HG02973 (cell line): ENCODE measurements around the gene LNPEP.
"Not testable (repeated sequence)": the region's sequence is repeated elsewhere in the genome, so short reads cannot be mapped to it uniquely, and the experiment has no call there.

Experiments
- ATAC-seq: cut with Tn5 transposase; IDR thresholded peaks from one replicate; pipeline ENCODE4 v1.9.1; 2021; ENCODE audit warnings: moderate library complexity; ENCODE audit not compliant: unreplicated experiment

The LNPEP gene

DNA sequence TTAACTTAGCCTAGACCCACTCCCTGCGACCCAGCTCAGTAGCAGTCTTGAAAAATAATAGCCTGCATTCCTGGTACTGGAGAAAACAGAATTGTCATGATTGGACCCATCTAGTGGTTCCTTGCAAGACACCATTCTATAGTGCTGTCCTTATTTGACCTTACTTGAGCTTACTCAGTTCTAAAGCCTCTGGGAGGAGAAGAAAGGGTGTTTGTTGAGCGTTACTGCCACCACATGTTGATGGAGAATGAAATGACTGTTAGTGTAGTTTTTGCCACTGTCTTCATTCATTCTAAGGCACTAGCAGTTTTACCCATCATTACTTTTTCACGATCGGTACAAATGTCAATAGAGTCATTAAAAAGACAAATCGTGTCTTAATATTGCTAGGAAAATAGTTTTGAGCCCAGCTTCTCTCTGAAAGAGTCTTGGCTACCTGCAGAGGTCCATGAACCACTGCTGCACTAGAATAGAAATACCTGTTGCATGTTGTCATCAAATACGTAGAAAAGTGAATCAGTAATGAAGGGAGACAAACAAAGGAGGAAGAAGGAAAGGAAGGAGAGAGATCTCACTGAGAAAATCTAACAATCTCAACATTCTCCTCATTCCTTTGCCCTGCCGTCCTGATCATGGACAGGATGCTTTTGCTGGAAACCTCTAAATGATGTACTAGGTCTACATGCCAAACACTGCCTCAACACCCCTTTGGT lies 110.5 kb downstream of the LNPEP start:
- no peak for ATAC-seq

DNA sequence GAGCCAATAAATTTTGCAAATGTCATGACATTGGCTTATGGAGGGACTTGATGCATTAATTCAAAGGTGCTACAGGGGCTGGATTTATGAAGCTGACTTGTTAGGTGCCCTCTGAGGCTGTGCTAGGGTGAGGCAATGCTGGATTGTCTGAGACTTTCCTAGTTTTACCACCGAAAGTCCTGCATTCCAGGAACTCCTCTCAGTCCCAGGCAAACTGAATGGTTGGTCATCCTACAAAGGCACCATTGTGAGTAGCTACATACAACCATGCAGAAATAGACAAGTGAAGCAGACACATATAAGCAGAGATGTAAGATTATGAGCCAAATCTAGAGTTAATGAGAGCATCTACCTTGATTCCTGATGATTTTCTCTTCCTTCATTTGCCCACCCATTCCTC lies 111.2 kb downstream of the LNPEP start:
- ATAC-seq: no peak

DNA sequence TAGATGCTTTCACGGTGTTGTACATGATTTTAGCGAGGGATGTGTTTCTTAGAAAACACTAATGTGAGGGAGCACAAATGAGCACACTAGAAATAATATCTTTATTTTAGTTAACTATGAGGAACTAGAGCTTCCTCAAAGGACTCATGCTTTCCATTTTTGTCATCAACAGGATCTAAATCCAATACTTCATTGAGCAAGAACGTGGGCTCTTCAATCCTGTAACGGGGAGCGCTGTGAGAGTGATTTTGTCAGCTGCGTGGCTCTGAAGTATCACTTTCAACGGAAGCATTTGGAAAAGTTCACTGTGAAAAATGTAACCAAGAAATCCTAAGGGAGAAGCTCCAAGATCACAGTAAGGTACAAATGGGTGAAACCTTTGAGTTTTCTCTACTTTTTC lies 113.3 kb downstream of the LNPEP start:
- ATAC-seq: no peak

DNA sequence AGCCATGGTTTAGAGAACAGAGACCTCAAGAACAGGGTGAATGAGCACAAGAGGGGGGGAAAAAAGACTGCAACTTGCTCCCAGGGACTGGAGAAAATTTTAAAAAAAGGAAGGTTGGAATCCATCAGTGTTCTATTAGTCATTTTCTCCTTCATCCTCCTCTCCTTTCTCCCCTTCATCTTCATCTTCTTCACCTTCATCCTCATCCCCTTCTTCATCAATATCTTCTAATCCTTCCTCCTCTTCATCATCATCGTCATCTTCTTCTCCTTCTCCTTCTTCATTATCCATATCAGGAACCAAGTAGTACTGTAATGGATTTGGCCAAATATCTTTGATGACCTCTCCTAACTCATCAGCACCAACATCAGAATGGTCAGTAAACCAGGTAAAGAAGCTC lies 120.4 kb downstream of the LNPEP start:
- ATAC-seq: no peak

DNA sequence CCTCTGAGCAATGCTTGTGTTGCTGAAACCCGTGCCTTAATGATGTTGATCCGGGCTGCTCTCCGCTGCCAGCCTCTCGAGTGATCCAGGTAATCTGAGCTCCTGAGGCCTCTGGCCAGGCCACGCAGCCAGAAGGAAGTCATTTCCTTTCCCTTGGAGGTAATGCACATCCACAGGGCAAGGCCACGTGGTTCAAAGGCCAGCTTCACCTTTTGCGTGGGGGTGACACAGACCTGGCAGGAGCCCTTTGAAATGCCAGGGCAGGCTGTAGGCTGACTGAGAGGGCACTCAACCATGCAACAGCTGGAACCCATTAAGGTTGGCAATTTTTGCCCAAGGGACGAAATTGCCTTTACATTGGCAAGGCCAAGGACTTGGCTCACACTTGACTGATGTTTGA lies 126.2 kb downstream of the LNPEP start:
- ATAC-seq: no peak

DNA sequence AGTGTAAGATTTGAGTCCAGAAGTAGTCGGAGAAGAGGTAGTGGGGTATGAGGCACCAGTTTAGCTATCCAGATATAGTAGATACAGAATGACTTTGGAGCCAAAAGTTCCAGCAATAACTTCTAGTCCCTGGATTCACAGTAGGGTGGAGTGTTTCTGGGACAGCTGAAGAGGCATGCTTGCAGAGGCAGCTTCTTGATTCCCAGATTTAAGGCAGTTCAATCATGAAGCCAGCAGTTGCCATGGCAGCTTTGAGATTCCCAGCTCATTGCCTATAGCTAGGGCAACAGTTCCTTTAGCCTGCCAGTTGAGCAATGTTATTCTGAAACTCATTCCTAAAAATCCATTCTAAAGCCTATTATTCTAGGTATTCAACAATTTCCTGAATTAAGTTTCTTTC lies 127.4 kb downstream of the LNPEP start:
- ATAC-seq: no peak

DNA sequence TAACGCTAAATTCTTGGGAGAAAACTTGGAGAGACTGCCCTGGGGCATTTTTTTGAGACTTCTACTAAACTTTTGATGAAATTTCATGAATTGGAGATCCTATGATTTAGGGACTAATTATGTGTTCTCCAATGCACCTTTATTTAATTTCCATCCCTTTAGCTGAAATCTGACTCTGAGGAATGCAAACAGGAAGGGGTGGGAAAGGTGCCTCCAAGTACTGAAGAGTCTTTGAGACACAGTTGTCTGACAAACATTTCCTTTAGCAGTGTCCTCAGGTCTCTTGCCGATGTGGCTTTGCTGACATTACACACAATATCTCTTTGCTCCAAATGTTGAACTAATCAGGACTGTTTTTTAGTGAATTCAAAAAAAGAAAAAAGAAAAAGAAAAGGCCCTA lies 129.6 kb downstream of the LNPEP start:
- no peak for ATAC-seq

DNA sequence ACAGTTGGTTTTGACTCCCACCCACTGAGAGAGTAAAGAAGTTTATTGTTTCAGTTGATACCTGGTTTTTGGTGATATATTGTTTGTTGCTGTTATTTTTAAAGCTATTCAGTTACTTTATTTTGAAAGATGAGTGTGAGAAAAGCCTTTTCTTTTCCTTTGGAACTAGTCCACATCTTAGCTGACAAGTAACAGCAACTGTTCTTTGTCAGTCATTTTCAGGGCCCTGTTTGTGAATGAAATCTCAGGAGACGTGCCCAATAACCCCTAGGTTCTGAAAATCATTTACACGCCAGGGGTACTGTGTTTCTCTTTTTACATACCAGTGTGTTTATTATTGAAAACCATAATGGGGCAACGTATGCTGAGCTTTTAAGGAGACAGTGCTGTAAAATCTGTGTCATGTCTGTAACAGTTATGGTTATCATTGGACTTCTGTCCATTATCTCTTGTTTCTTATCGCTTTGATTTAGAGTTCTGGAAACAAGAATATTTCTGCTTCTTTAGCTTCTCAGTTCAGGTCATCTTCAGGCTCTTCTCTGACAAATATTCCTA lies 131.5 kb downstream of the LNPEP start:
- no peak for ATAC-seq

DNA sequence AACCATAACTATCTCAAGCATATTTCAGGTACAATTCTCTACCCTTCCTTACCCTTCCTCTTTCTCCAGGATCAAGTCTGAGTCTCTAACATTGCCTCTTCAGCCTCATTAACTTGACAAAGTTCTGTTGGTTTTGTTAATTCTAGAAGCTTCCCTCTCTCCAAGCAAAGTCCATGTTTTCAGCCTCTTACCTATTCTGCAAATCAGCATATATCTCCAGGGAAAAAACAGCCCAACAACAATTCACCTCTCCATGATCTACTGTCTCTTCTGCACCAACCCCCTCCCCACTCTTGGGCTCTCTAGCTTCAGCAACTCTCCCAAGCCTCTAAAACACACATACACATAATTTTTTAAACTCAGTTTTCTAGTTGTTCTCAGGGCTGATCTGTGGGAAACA lies 134.4 kb downstream of the LNPEP start:
- no peak for ATAC-seq

DNA sequence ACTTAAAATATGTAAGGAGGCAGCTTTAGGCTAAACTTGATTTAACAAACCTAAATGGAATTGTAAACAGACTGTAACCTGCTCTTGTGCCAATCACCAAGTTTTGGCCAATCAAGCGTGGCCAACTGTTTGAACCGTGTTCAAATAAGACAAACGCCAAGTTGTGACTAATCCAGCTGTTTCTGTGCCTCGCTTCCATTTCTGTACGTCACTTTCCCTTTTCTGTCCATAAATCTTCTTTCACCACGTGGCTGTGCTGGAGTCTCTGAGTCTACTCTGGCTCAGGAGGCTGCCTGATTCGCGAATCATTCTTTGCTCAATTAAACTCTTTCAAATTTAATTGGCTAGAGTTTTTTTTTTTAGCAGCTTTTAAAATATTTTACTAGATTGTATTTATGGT lies 135.2 kb downstream of the LNPEP start:
- no peak for ATAC-seq

DNA sequence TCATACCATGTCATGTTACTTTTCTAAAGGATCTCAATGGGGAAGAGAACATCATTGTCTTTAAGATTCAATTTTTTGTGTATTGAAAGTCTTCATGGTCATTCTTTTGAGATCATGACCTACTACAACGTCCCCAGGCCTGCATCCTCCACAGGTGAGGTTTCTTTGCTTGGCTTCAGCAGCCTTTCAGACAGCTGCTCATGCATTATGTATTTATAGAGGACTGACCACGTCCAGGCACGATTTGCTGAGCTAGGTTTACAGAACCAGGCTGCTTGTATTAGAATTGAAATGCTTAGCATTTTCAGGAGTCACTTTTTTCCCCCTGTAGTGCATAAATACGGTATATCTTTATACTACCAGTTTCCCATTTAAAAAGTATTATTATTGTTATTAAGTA lies 136.1 kb downstream of the LNPEP start:
- no peak for ATAC-seq

DNA sequence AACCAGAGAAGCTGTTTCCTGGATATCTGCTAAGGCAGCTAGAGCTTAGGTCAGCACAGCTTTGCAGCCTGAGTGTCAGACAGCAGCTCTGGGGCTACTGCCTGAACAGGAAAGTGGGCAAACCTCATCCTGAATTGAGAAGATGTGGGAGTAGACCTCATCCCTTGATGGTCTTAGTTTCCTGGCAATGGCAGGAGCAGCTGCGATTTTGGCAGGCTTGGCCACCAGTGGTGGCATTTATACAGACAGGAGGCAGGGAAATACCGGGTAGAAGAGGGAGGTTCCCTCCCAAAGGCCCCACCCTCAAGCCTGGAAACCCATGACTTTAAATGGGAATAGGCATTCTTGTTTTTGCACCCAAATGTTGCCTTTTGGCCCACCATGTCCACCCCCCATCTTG lies 136.8 kb downstream of the LNPEP start:
- ATAC-seq: no peak

DNA sequence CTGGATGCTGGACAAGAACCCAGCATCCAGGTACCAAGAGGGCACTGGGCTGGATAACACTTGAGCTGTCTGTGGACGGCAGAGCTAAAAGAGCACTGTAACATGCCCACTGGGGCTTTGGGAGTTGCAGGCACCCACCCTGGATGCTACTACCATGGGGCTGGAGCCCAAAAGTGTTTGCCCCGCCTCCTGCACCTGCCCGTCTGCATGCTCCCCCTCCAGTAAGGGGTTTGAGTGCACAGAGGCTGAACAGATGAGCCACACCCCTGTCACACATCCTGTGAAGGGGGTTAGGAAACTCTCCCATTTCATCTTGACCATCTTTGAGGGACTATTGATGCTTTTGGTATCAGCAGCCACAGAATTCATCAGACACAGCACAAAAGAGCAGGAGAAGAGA lies 137.5 kb downstream of the LNPEP start:
- ATAC-seq: no peak

DNA sequence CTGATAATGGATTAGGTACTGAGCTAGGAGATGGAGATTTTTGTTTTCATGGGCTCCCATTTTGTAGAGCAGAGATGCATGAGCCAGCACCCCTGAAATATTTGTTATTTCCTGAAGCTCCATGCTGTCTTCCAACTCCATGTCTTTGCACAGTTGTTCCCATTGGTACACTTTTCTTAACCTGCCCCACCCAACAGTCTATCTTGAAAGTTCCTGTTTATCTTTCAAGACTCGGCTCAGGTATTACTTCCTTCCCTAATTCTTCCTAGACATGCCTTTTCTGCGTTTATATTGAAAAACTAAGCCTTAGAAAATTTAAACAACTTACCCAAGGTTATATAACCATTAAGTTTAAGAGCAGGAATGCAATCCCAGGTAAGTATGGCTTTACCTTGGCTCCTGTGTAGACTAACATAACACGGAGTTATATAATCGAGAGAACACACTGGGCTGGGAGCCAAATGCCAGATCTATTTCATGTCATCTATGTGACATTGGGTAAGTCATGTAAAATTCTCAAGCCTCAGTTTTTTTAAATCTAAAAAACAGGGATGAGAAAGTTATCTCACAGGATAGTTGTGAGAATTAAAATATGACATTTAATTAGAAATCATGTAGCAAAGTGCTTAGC lies 139.1 kb downstream of the LNPEP start:
- no peak for ATAC-seq

DNA sequence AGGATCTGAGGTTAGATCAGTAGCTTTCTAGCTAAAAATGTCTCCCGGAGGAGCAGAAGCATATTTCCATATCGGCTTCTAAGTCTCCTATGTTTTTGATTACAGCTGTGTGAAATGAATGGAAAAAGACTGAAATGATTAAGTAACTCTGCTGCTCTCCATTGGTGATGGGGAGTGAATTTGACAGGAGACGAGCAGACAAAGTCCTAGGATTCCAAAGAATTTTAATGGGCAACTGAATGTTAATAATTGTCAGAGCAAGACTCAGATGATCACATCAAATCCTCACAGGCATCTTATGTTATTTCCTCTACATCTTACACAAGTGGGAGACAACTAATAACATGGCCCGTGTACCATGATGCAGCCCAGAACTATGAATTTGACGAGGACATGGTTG lies 139.8 kb downstream of the LNPEP start:
- no peak for ATAC-seq

DNA sequence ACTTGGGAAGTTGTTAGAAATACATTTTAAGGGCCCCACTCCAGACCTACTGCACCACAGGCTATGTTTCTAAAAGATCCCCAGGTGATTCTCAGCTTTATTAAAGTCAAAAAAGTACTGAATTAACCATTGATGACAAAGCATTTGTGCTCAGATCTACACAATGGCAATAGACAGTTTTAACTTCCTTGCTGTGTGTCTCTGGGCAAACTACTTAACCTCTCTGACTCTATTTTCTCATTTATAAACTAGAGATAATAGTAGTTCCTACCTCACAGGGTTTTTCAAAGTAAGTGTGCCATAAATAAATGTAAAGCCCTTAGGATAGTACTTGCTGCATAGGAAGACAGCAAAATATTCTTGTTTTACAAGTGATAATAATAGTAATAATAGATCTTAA lies 140.2 kb downstream of the LNPEP start:
- ATAC-seq: no peak

DNA sequence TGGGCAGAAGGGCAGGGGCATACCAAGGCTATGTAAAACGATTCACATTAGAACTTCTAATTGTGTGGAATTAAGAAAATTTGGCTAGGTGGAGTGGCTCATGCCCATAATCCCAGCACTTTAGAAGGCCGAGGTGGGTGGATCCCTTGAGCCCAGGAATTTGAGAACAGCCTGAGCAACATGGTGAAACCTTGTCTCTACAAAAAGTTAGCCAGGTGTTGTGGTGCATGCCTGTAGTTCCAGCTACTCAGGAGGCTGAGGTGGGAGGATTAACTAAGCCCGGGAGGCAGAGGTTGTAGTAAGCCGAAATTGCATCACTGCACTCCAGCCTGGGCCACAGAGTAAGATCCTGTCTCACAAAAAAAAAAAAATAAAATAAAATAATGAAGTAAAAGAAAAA lies 141.4 kb downstream of the LNPEP start:
- no peak for ATAC-seq

DNA sequence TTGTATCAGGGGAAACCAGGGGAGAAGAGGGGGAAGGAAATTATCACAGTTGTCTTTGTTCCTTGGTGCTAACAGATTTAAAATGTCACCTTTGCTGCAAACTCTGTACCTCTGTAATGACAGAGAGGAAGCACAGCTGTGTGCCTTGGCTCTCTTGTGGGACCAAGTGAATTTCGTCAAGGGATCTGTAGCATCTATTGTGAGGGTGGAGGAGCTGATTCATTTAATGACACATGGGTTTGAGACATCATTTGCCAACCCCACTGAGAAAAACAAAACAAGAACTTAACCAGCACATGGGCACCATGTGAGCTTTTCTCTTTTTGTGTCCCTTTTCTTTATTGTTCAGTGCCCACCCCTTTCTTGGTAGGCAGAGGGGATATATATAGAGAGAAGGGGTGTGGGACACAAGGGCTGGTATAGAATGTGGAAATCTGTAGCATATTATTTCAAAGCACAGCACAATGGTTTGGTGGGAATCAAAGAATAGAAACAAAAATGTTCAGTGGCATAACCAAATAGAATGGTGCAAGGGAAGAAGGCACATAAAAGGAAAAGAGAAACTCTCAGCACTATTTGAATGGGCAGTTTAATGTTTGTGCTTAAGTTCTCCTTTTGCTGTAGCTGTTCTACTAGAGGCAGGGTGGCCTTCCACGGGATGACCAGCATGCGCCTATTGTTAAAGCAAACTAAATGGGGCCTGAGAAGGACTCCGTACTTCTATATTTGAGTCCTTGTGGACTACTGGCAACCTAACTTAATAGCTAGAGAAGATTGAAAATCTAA lies 143.3 kb downstream of the LNPEP start:
- ATAC-seq: no peak

DNA sequence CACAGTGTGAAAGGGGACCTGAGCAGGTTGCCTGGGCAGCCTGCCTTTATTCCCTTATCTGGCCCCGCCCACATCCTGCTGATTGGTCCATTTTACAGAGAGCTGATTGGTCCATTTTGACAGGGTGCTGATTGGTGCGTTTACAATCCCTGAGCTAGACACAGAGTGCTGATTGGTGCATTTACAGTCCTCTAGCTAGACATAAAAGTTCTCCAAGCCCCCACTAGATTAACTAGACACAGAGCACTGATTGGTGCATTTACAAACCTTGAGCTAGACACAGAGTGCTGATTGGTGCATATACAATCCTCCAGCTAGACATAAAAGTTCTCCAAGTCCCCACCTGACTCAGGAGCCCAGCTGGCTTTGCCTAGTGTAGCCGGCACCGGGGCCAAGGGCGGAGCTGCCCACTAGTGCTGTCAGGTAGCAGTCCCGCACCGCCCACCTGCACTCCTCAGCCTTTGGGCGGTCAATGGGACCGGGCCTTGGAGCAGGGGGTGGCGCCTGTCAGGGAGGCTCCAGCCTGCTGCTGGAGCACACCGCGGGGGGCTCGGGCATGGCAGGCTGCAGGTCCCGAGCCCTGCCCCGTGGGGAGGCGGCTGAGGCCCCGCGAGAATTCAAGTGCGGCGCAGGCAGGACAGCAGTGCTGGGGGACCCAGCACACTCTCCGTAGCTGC lies 149.0 kb downstream of the LNPEP start:
- ATAC-seq: not testable (repeated sequence)

DNA sequence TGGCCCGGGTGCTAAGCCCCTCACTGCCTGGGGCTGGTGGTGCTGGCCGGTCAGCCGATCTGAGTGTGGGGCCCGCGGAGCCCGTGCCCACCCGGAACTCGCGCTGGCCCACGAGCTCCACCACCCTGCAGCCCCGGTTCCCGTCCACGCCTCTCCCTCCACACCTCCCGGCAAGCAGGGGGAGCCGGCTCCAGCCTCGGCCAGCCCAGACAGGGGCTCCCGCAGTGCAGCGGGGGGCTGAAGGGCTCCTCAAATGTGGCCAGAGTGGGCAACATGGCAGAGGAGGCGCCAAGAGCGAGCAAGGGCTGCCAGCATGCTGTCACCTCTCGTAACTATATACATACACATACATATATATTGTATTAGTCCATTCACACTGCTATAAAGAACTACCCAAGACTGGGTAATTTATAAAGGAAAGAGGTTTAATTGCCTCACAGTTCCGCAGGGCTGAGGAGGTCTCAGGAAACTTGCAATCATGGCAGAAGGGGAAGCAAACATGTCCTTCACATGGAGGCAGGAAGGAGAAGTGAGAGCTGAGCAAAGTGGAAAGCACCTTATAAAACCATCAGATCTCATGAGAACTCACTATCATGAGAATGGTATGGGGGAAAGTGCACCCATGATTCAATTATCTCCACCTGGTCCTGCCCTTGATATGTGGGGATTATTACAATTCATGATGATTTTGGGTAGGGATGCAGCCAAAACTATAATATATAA lies 149.7 kb downstream of the LNPEP start:
- no peak for ATAC-seq
